HG02763 (cell line): ENCODE results near the gene ARHGAP23.
"Not testable (repeated sequence)": the region's sequence is repeated elsewhere in the genome, so short reads cannot be mapped to it uniquely, and the experiment has no call there.

Experiments used
- ATAC-seq: cut with Tn5 transposase; IDR thresholded peaks from one replicate; pipeline ENCODE4 v1.9.1; 2021; ENCODE audit warnings: mild to moderate bottlenecking, moderate library complexity; ENCODE audit not compliant: unreplicated experiment

ARHGAP23 gene

DNA sequence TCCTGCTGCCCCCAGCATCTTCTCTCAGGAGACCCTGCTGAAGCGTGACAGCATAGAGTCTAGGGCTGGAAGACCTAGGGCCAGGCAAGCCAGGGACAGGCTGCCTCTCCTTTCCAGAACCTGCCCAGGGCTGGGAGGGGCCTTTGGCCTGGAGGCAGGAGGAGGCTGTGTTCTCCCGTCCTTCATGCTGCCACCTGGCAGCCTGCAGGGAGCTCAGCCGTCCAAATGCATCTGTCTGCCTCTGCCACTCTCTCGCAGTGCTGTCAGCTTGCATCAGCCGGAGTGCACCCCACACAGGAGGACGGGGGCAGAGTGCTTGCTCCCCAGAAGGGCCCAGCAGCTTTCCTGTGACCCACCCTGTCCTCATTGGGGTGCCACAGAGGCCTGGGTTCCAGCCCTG, 31.3 kb downstream of the ARHGAP23 start:
- ATAC-seq, result no peak

- ATAC-seq, result no peak
Observed at GRCh38 chr17:38460082-38460715, 31.9 kb downstream of the ARHGAP23 start.

GRCh38 chr17:38460716-38461630, 32.7 kb downstream of the ARHGAP23 start:
- no peak for ATAC-seq

DNA sequence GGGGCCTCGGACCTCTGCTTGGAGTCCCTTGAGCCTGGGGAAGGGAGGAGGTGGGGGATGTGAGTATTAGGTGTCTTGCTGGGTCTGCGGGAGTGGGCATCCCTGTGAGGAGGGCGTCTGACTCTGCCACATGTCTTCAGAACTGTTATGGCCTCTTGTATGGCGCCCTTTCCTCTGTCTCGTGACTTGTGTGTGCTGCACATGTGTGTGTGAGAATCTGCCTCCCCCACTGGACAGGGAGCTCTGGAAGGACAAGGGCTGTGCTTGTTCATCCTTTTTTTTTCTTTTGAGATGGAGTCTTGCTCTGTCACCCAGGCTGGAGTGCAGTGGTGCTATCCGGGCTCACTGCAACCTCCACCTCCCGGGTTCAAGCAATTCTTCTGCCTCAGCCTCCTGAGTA, 33.4 kb downstream of the ARHGAP23 start:
- ATAC-seq, result no peak

DNA sequence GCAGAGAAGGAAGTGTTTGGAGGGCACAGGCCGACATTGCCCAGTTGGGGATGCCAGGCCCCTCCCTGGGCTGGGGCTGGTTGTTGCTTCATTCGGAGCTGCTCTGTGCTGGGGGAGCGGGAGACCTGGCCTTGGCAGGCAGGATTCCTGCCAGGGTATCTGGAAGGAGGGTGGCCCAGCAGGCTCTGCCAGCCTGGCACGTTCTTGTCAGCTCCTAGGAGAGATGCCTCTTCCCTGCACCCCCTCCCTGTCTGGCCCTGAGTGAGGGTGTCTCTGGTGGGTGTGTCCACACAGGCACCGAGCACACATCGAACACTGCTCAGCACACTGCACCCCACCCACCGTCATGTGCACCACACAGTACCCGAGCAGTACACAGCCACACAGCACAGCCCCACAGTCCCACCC, 35.2 kb downstream of the ARHGAP23 start:
- ATAC-seq, result no peak

- ATAC-seq, result no peak
Observed at GRCh38 chr17:38464251-38464722, 36.0 kb downstream of the ARHGAP23 start.

DNA sequence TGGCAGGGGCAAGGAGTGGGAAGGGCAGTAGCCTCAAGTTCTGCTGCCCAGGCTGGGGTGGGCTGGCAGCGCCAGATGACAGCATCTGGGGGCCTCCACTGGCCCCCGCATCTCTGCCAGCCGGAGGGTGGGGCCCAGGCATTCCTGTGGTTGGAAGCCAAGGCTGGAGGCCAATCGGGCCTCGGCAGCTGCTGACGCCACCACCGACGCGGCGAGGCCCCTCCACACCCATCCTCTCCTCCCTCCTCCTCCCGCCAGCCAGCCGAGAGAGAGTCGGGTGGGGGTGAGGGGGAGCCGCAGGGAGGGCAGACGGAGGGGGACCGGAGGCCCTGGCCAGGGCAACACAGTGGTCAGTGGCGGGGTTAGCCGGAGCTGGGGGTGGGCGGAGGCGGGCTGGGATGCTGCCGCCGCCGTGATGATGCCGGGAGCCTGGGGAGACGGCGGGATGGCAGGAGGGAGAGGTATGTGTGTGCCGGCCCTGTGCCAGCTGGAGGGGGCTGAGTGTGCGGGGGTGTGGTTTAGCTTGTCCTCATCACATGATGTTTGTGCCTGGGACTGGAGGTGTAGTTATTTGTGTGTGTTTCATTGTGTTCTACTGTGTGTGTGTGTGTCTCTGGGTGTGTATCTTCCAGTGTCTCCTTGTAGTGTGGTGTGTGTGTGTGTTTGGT, 36.6 kb downstream of the ARHGAP23 start:
- ATAC-seq, result no peak

DNA sequence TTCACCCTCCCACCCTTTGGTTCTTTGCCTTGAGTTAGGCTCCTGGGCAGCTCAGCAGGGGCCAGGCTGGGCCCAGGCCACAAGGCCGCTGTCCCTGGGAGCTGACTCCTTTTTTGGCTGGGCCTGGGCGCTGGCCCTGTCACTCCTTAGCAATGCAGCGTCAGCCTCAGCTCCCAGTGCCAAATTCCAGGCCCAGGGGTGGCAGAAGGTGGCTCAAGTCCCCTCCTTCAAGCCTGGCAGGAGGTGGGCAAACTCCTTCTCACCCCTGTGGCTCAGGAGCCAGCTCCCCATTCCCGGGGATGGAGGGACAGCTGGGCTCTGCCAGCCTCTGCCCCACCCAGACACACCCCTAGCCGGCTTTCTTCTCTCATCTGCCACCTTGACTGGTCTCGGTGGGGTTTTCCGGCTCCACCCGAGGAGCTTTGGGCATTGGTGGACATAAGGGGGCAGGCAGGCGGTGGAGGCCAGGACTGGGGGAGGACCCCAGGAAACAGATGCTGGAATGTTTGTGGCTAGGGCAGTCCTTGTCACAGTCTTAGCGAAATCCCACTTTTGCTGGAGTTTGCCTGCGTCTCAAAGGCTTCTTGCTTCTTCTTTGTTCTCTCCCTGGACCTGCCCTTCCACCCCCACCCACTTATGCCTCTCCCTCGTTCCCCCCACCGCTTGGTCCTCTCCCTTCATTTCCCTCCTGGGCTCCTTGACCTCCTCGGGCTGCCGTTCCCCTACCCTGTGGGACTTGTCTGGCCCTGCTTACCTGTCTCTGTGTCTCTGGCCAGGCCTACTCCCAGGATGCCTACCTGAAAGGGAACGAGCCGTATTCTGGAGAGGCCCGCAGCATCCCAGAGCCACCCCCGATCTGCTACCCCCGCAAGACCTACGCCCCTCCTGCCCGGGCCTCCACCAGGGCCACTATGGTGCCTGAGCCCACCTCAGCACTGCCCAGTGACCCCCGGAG, 37.4 kb downstream of the ARHGAP23 start:
- no peak for ATAC-seq

GRCh38 chr17:38466346-38467315, 38.4 kb downstream of the ARHGAP23 start:
- no peak for ATAC-seq

DNA sequence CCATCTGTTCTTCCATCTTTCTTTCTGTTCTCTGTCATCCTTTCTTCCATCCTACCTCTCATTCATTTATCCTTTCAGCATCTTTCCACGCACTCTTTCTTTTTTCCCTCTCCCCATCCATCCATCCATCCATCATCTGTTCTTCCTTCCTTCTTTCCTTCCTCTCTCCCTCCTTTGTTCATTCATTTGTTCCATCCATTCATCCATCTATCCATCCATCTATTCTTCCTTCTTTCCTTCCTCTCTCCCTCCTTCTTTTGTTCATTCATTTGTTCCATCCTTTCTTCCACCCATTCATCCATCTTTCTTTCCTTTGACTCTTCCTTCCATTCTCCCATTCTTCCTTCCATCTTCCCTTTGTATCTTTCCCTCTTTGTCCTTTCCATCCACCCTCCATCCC, 39.2 kb downstream of the ARHGAP23 start:
- ATAC-seq, result no peak

- no peak for ATAC-seq
Observed at GRCh38 chr17:38469875-38470274, 41.6 kb downstream of the ARHGAP23 start.

GRCh38 chr17:38471253-38471652, 43.0 kb downstream of the ARHGAP23 start:
- not testable (repeated sequence) for ATAC-seq

DNA sequence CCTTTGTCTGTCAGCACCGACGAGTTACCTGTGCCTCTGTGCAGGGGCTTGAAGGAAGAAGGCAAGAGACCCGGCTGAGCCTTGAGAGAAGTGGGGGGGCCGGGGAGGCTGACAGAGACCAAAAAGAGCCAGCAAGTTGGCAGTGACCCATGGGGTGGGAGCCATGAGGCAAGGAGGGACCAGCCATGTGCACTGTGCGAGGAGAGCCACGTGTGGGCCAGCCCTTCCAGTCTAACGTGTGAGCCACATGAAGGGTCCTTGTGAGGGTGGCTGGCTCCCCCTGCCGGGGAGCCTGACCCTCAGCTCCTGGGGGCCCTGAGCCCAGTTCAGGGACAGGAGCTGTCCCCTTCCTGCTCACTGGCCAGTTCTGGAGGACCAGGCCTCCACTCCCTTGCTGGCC, 46.4 kb downstream of the ARHGAP23 start:
- ATAC-seq, result not testable (repeated sequence)

GRCh38 chr17:38476549-38476948, 48.3 kb downstream of the ARHGAP23 start:
- ATAC-seq, result no peak

DNA sequence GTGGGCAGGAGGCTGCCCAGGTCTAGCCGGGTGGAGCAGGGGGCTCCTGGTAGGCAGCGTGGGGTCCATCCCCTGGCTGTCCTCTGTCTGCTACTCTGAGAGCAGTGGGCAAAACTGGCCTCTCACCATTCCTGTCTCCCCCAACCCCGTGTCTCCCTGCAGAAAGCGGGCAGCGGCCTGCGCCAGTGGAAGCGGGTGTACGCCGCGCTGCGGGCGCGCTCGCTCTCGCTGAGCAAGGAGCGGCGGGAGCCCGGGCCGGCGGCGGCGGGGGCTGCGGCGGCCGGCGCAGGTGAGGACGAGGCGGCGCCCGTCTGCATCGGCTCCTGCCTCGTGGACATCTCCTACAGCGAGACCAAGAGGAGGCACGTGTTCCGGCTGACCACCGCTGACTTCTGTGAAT, 49.2 kb downstream of the ARHGAP23 start:
- not testable (repeated sequence) for ATAC-seq

DNA sequence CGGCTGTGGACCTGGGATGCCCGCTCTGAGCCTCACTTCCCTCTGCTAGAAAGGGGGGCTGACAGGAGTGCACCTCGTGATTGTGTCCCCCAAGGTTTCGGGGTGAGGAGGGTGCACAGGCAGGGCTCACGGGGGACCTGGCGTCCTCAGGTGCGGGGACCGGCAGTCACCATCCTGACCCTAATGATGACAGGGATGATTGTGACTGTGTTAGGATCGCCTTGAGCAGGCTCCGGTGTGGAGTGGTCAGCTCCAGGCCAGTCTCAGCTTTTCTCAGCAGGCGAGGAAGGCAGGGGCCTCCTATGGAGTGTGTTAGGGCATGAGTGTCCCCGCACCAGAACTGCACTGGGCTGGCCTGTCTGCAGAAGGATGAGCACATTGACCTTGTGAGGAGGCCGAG, 49.7 kb downstream of the ARHGAP23 start:
- not testable (repeated sequence) for ATAC-seq

- ATAC-seq, result not testable (repeated sequence)
Observed at GRCh38 chr17:38478667-38479066, 50.4 kb downstream of the ARHGAP23 start.

- not testable (repeated sequence) for ATAC-seq
Observed at GRCh38 chr17:38482039-38482699, 53.9 kb downstream of the ARHGAP23 start.

DNA sequence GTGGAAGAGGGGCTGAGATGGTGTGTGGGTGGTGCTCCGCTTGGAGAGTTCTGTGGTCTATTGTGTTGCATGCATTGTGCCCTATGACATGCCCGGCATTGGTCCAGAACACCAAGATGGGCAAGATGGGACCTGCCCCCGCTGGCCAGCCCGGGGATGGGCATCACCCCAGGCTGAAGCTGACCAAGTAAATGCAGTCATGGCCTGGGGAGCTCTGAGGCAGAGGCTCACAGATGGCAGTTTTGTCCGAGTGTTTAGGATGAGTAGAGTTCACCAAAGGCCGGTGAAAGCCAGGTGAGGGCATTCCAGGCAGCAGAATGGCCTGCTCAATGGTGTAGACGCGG, 54.4 kb downstream of the ARHGAP23 start:
- not testable (repeated sequence) for ATAC-seq
